Mesangial cell (primary cell): ENCODE measurements around the gene PDE5A. TPM values are rescaled to one million over a fixed set of nuclear protein-coding genes. Genes with fewer than 3 reads are reported as not detected.

ENCODE experiments used
- total RNA-seq: library from RNA; depleted of rRNA; stranded (reverse); fragments of >200 nt; gene quantifications from 2 replicates; pipeline ENCODE4 v1.2.3, GENCODE V29; 2015

Gene PDE5A
- 2.6 and 8.2 TPM in 2 replicates for total RNA-seq

DNA sequence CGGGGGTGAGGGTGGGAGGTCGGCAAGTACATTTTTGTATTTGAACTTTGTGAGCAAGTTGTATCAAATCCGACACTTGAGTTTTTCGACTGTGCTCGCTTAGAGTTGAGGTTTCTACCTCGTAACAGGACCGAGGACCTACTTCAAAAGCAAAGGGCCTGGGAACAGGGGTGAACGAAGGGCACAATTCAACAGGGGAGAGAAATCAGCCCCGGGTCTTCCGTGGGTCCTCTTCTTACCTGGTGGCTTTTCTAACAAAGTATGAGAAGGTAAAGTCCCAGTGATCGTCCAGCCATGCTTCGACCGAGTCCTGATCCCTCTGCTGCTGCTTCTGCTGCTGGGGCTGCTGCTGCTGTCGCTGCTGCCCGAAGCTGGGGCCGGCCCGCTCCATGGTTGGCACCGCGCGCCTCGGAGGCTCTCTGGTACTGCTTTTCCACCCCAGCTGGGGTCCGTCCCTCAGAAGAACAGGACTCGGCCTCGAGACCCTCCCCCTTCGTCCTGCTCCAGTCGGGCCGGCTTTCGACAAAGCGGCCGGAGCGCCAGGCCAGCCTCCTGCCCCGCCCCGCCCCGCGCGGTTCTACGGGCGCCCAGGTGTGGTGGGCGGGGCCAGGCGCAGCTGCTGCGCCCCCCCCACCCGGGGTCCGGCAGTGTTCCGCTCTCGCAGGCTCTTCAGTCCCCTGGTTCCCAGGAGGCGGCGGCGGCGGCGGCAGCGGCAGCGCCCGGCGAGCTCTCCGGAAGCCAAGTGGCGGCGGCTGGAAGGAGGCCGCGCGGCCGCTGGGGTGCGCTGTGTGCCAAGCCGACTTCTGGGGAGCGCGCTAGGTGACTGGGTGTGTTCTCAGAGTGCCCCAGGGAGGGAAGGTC is at the start of gene PDE5A:
TSS of gene PDE5A (minus strand) at position 524 of the 861 bp plus-strand sequence. CDS start at position 391, 133 bp downstream.

